SKM-1 treated with dmso at 0.1 percent for 144 hours (cell line): ENCODE measurements around the gene SRCIN1.

Experiments
- DNase-seq: peaks from one replicate; lab custom pipeline; 2025; ENCODE audit not compliant: unreplicated experiment; lab: John Stamatoyannopoulos, UW

SRCIN1 gene

GRCh38 chr17:38566666-38567031, 39.1 kb downstream of the SRCIN1 start:
- no peak for DNase-seq

DNA sequence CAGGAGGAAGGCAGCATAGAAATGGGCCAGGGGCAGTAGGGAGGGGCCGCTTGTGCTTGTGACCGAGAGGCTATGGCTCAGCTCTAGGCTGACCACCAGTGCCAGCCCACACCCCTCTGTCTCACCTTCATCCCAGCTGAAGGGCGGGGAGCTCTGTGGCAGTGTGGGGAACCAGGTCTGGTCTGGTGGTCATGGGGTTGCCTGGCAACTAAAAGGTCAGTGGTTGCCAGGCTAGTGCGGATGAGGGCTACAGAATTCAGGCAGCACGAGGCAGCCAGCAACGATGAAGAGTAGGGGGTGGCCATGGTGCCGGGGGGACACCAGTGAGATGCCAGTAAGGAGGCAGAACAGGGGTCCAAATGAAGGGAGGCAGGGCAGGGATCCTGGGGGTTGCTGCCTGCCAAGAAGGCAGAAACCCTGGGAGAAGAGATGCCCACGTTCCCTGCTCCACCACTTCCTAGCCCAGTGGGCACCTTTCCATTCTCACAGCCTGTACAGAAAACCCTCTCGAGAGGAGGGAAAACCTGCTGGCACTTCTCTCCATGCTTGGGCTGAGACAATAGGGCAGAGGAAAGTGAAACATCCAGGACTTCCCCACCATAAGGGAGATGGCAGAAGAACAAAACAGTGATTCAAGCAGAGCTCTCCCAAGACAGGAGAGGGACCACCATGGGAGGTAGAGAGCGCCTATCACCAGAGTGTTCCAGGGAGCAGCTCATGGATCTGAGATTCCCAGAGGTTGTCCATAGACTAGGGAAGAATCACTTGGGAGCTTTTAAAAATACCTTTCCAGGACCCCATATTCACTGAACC, 39.7 kb downstream of the SRCIN1 start:
- no peak for DNase-seq

DNA sequence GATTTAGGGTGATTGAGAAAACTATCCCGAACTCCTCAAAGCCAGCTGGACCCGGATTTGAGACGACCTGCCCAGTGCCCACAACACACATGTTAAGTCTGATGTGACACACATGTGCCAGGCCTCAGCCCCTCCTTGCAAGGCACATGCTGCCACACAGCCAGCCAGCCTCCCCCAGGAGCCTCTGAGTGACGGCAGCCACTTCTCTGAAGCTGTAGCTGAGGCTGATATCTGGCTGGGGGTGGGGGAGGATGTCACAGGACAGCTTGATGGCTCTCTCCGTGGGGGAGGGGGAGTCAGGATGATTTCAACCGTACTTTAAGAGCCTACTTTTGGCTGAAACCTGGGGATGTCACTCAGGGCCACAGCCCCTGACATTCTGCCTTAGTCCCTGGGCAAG, 40.9 kb downstream of the SRCIN1 start:
- no peak for DNase-seq

GRCh38 chr17:38564254-38564837, 41.4 kb downstream of the SRCIN1 start:
- no peak for DNase-seq

DNA sequence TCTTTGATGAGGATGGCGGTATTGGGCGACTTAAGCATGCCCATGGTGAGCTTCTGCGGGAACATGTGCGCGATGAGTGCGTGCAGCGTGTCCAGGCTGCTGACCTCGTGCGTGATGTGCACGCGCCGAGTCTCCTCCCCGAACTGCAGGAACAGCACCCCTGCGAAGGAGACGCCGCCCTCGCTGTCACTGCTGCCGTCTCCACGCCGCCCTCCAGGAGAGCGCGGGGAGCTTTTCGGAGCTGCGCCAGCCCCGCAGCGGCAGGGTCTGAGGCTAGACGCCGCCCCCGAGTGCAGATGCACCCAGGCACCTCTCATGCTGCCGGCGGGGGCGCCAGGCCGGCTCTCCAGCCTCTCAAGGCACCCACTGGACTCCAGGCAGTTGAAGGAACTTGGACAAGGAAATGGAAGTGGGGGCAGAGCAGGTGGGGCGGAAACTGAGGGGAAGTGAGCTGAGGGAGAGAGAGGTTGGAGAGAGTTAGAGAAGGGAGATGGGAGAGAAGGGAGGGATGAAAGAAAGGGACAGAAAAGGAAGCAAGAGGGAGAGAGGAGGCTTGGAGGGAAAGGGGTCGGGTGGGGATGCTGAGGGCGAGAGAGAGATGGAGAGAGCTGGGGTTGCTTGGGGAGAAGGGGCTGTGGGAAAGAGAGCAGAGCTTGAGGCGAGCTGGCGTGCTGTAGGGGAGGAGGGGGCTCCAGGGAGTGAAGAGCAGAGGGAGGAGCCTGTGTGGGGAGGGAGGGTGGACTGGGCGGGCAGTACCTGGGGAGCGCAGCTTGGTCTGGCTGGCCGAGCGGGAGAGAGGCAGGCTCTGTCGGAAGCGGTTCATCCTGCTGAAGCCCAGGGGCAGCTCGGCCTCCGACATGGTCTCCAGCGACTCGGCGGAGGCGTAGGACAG, 42.1 kb downstream of the SRCIN1 start:
- DNase-seq: no peak

DNA sequence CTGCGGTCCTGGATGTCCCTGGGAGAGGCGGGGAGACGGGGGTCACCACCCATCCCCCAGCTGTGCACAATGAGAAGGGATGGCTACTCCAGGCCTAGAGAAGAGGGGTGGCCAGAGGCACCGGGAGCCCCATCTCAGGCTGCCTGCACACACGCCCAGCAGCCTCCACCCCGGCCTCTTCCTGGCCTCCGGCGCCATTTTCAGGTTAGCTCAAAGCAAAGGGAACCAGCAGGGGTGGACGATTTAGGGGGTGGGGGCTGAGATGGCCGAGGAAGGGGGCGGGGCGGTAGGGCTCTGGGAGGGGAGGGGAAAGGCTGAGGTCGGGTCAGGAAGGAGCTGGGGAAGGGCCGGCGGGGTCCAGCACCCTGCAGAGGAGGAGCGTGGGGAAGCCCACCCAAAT, 42.8 kb downstream of the SRCIN1 start:
- DNase-seq: no peak

DNA sequence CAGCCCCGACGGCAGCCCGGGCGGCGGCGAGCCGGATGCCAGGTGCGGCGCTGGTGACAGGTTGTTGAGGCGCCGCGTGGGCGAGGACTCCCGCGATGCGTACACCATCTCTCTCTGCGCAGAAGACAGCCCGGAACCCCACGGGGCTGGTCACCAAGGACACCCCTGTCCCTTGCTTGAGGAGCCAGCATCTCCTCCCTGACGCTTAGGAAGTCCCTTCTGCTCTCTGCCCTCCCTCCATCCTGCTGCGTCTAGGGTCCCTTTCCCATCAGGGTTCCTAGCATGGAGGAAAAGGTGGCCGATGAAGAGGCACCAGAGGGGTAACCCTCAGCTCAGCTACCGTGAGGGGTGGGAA, 43.6 kb downstream of the SRCIN1 start:
- no peak for DNase-seq

DNA sequence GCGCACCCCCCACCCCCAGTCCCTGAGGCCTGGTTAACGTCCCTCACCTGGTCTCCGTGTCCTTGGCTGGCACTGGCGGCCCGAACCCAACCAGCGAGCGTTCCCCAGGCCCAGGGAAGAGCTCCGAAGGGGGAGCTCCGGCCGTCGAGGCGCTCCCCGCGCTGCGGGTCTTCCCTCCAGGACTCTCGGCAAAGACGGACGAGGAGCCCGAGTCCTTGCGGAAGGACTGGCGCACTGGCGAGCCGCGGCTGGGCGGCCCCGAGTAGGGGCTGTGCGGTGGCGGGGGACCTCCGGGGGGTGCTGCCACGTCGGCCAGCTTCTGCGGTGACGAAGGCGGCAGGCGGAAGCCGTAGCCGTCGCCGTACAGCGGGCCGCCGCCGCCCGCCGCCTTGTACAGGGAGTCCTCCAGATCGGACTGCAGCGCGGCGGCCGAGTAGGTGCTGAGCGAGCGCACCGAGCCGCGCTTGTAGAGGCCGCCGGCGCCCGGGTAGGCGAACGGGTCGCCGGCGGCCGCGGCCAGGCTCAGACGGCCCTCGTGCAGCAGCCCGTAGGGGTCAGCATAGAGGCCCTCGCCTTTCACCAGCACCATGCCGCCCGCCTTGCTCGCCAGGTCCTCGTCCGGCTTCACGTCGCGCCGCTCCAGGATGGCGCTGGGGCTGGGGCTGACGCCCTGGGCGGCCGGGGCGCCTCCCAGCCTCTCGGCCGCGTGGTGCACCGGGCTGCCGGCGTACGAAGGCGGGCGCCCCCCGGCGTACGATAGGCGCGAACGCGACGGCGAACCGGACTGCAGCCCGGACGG, 44.1 kb downstream of the SRCIN1 start:
- DNase-seq: no peak

- no peak for DNase-seq
These were observed 45.0 kb downstream of the SRCIN1 start for GRCh38 chr17:38560503-38561318.

DNA sequence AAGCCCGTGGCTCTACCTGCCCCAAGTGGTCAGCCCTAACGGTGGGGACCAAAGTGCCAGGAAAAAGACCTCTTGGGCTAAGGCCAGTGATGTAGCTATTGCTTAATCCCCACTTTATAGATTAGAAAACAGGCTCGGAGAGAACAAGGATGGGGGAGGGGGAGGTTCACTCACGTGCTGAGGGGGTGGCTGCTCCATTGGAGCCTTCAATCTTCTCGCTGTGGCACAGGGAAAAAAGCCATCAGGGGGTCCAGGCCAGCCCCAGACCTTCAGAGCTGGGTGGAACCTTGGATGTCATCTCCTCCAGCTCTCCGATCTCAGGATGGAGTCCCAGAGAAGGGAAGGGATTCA, 45.9 kb downstream of the SRCIN1 start:
- DNase-seq: no peak

DNA sequence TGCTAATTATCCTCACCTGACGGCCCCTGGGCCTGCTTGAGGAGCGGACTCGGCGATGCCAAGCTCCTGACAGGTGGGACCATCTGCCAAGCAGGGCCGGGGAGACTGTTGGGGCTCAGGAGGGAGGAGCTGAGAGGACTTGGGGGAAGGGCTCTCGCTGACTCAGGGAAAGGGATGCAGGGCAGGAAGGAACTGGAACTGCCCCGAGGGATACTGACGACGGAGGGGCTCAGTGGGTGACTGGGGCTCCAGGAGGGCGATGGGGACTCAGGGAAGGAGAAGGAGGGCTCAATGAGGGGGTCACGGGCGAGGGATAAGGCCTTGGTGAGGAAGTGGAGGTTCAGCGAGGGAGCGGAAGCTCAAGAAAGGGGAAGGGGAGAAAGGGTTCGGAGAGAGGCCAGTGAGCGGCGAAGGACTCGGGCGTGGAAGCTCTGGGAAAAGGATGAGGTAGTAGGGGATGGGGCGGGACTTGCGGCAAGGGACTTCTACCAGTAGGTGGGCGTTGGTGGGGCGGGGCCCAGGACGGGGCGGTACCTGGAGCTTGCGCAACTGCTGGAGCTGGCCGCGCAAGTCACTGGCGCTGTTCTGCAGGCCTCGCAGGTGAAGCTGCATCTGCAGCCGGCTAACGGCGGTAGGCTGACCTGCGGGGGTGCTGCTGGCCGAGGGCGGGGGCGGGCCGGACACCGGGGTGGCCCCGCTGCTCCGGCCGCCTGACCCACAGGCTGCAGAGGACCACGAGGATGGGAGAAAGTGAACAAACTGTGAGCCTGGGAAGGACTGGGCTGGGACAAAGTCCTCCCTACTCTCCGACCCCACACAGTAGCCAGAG, 46.5 kb downstream of the SRCIN1 start:
- peak; percentile 79 for DNase-seq

GRCh38 chr17:38558728-38559050, 47.1 kb downstream of the SRCIN1 start:
- no peak for DNase-seq

- DNase-seq: peak; percentile 92
These were observed 47.7 kb downstream of the SRCIN1 start for GRCh38 chr17:38557836-38558727.

DNA sequence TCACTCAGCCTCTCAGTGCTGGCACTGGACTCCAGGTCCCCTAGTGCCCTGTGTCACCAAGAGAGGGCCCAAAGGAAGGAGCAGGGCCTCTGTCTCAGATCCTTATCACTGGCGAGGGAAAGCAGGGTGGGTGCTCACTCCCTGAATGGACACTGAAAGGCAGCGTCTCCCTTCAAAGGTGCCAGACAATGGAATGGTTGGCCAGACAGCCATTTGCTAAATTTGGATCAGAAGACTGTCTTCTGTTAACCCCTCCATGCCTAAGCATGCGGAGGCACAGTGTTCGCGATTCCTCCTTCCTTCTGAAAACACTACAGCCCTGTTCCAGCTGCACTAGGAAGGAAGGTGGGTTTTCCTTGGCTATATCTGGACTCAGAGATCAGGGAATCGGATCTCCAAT, 48.4 kb downstream of the SRCIN1 start:
- no peak for DNase-seq

GRCh38 chr17:38556239-38556638, 49.5 kb downstream of the SRCIN1 start:
- peak; percentile 50 for DNase-seq

DNA sequence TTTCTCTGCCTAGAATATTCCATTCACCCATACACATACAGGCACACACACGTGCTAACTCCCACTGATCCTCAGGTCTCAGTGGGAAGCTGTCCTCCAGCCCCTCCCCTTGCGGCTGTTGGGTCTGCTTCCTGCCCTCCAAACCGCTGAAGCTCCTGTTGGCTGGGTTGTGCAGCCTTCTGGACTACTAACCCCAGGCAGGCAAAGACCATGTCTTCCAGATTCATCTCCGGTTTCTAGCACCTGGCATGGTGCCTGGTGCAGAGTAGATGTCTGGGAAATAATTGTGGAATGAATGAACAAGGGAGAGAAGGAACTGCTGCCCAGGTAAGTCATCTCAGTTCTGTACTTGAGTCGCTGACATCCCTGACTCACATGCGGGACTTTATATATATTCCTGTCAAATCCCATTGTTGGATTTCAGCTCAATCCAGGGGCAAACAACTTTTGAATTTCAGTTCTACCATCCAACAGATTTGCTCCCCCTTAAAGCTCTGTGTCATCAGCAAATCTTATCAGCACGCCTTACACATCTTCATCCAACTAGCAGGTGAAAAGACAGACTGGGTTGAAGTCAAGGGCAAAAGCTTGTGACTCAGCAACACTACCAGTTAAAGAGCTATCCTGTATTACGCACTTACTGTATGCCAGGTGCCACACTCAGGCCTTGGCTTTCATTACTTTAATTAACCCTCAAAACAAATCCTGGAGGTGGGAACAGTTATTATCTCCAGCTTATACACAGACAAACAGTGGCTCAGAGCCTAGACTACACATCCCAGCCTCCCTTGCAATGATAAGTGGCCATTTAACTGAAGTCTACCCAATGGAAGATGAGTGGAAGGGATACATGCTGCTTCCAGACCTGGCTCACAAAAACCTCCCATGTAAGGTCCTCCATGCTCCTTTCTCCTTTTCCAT, 51.1 kb downstream of the SRCIN1 start:
- no peak for DNase-seq

DNA sequence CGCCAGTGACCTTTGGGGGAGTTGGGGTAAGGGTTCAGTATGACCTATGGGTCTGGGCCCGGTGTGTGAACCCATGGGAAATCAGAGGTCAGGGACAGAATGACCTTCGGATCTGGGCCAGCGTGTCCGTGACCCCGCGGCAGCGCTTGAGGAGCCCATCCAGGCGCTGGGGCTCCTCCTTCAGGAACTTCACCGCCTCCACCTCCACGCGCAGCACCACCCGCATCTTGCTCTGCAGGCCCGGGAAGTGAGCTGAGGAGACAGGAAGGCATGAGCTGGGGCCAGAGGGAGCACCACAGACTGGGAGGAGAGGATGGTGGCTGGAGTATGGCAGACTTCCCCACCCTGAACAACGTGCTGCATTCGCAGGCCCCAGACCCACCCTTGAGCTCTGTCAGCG, 53.4 kb downstream of the SRCIN1 start:
- no peak for DNase-seq

GRCh38 chr17:38551121-38551520, 54.6 kb downstream of the SRCIN1 start:
- DNase-seq: no peak
